Measurements from ENCODE around the gene TSPAN14.

Gene TSPAN14

GRCh38 chr10:80553436-80553835, 99.3 kb downstream of the TSPAN14 start:
- TF ChIP-seq CTCF (conservative IDR thresholded peaks at IDR 0.05), result no peak
- H3K27ac ChIP-seq, result no peak overlapping the region

- no peak for TF ChIP-seq CTCF (conservative IDR thresholded peaks at IDR 0.05)
- no peak overlapping the region for H3K27ac ChIP-seq
Observed at GRCh38 chr10:80554050-80554449, 99.9 kb downstream of the TSPAN14 start.

- no peak for TF ChIP-seq CTCF (conservative IDR thresholded peaks at IDR 0.05)
- no peak overlapping the region for H3K27ac ChIP-seq
Observed at GRCh38 chr10:80555415-80555814, 101.3 kb downstream of the TSPAN14 start.

- no peak for TF ChIP-seq CTCF (conservative IDR thresholded peaks at IDR 0.05)
- no peak overlapping the region for H3K27ac ChIP-seq
Observed at GRCh38 chr10:80561950-80562349, 107.8 kb downstream of the TSPAN14 start.

- peak; percentile 13; the same call in 1 of the 2 replicates for TF ChIP-seq CTCF (conservative IDR thresholded peaks at IDR 0.05)
- no peak overlapping the region for H3K27ac ChIP-seq
Observed at GRCh38 chr10:80567292-80567691, 113.2 kb downstream of the TSPAN14 start.

GRCh38 chr10:80569131-80569895, 115.2 kb downstream of the TSPAN14 start:
- no peak for TF ChIP-seq CTCF (conservative IDR thresholded peaks at IDR 0.05)
- no peak overlapping the region for H3K27ac ChIP-seq

- no peak overlapping the region for H3K27ac ChIP-seq
- no peak for TF ChIP-seq CTCF (conservative IDR thresholded peaks at IDR 0.05)
Observed at GRCh38 chr10:80571352-80571751, 117.2 kb downstream of the TSPAN14 start.

Data from VCaP (cell line).